Mammary epithelial cell (primary cell): ENCODE results near the gene RFX1.
"Not testable (repeated sequence)": the region's sequence is repeated elsewhere in the genome, so short reads cannot be mapped to it uniquely, and the experiment has no call there.

Experiments
- EZH2 ChIP-seq: IDR thresholded peaks from 2 replicates; pipeline ENCODE4 v1.6.1; 2012; ENCODE audit warnings: low read length, inconsistent platforms, borderline replicate concordance
- TF ChIP-seq, protein P1 (sequence below), 2 donors: IDR thresholded peaks in 1 of 2; conservative IDR thresholded peaks in 1 of 2; 2 replicates each; pipeline ENCODE4 v1.5.1; 2011 to 2012; ENCODE audit warnings: inconsistent platforms in 2 of 2, low read length in 2 of 2, mild to moderate bottlenecking in 2 of 2, control low read depth in 1 of 2, low read depth in 1 of 2; ENCODE audit not compliant: insufficient read depth in 1 of 2; ENCODE audit errors: extremely low read depth in 1 of 2

DNA sequence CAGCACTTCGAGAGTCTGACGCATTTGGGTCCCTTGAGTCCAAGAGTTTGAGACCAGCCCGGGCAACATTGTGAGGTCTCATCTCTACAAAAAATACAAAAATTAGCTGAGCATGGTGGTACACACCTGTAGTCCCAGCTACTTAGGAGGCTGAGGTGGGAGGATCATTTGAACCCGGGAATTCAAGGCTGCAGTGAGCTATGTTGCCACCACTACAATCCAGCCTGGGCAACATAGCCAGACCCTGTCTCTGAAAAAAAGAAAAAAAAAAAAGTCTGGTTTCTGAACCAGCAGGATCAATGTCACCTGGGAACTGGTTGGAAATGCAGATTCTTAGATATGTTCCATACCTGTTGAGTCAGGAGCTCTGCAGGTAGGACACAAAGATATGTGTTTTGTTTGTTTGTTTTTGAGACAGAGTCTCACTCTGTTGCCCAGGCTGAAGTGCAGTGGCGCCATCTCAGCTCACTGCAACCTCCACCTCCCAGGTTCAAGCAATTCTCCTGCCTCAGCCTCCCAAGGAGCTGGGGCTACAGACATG lies 20.6 kb upstream of the RFX1 start:
- TF ChIP-seq EZH2 = not testable (repeated sequence)
- TF ChIP-seq, protein P1, sequence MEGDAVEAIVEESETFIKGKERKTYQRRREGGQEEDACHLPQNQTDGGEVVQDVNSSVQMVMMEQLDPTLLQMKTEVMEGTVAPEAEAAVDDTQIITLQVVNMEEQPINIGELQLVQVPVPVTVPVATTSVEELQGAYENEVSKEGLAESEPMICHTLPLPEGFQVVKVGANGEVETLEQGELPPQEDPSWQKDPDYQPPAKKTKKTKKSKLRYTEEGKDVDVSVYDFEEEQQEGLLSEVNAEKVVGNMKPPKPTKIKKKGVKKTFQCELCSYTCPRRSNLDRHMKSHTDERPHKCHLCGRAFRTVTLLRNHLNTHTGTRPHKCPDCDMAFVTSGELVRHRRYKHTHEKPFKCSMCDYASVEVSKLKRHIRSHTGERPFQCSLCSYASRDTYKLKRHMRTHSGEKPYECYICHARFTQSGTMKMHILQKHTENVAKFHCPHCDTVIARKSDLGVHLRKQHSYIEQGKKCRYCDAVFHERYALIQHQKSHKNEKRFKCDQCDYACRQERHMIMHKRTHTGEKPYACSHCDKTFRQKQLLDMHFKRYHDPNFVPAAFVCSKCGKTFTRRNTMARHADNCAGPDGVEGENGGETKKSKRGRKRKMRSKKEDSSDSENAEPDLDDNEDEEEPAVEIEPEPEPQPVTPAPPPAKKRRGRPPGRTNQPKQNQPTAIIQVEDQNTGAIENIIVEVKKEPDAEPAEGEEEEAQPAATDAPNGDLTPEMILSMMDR (conservative IDR thresholded peaks at IDR 0.05 in 1 of 2, IDR thresholded peaks at IDR 0.05 in 1 of 2; ENCODE audit: extremely low read depth in 1 of 2, insufficient read depth in 1 of 2, low read depth in 1 of 2, low read length in 2 of 2) = not testable (repeated sequence)
